Activated CD4-positive, CD25-positive, alpha-beta regulatory T cell treated with anti-CD3 and anti-CD28 coated beads, Interleukin-2, amount 50 U/mL, for 16 hours (primary cell): ENCODE measurements around the gene ASAP2.
"Not testable (repeated sequence)": the region's sequence is repeated elsewhere in the genome, so short reads cannot be mapped to it uniquely, and the experiment has no call there.

ENCODE experiments used
- DNase-seq: peaks from one replicate; pipeline ENCODE4 v3.0.0-alpha.2; 2020; ENCODE audit warnings: low read depth, low spot score

The ASAP2 gene

DNA sequence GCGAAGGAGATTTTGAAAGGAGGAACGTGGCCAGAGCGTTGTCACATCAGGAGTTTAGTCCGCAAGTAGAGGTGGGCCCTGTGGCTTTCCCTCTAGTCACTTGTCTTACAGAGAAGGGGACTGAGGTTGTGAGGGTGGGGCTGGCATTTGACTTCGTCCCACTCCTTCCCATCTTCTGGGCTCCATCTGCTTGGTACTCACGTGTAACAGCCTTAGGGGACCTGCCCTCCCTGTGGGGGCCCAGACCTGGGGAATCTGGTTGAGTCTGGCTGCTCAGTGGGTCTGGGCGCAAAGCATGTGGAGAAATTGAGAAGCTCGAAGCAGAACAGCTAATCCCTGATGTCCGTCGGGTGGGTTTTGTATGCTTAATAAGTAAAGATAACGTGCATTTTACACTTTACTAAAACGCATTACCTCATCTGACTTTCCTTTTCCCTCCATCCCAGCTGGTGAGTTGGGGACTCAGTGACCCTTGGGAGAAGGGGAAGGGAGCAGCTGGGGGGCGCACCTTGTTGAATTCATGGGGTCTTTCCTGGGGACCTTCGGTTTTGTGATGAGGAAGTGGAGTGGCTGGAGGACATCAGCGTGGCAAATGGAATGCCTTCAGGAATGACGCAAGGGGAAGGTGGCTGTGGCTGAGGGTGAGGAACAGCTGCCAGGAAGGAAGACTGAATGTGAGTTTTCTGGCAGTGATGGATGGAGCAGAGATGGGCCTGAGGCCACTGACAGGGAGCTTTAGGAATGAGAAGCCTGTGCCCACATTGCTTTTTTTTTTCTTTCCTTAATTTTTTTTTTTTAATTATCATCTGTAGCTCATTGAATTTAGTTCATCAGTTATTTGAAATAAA lies 44.8 kb downstream of the ASAP2 start:
- DNase-seq = no peak

DNA sequence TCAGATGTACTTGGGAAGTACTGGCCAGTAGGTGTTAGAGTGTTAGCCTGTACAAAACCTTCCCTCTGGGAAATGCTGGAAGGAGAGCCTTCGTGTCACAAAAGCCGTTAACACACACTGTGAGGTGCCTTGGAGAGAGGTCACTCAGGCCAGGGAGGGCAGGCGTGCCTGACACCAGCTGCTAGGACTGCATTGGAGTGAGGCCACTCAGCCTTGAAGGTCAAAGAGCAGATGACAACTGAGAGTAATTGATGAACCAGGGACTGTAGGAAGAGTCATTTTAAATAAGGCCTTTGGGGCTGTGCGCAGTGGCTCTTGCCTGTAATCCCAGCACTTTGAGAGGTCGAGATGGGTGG lies 45.4 kb downstream of the ASAP2 start:
- DNase-seq = no peak

DNA sequence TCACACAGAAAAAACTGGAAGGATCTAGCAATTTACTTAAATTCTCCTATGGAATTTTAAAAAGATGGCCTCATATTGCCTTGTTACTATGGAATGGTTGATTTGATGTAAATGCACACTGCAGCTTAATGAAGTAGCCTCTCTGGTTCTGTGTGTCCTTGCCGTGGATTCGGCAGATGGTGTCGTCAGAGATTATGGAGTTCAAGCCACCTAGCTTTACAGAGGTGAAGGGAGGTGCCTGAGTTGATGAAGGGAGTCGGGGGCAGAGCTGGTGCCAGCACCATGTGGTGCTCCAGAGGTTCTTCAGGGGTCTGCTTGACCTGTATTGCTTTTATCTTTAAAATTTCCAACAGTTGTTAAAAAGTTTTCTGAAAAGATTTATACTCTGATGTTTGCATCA lies 48.8 kb downstream of the ASAP2 start:
- no peak for DNase-seq

DNA sequence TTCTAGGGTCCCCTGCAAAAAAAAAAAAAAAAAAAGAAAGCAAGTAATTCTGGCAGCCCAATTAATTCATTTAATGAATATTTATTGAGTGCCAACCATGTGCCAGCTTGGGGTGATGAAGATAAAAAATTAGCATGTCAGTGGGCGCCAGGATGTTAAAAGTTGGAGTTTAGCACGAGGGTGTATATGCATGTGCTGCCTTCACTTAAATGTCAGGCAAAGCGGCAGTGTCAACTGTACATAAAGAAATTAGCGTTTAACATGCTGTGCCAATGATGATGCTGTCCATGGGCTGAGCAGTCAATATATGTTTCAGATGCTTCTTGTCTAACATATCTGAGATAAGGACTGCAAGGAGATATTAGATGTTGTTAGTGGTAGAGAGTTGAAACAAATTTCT lies 49.5 kb downstream of the ASAP2 start:
- no peak for DNase-seq

DNA sequence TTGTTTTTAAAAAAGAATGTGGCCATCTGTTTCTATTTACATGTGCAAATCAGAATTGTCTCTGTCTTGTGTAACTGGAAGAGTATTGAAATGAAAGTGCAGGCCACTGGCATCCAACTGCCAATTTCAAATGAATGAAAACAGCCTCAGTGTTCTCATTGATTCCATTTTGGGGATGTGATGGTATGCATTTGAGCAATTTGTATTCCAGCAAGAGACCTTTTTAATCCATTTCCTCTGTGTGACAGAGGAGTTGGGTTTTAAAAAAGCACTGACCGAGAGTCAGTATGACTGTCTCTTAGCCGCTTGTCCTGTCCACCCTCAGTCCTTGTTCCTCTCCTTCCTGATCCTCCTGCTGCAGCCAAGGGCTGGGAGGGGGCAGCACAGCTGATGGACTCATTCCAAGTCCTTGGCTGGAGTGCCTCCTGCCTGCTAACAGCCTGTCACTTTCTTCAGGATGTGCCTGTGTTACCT lies 50.0 kb downstream of the ASAP2 start:
- DNase-seq = no peak

DNA sequence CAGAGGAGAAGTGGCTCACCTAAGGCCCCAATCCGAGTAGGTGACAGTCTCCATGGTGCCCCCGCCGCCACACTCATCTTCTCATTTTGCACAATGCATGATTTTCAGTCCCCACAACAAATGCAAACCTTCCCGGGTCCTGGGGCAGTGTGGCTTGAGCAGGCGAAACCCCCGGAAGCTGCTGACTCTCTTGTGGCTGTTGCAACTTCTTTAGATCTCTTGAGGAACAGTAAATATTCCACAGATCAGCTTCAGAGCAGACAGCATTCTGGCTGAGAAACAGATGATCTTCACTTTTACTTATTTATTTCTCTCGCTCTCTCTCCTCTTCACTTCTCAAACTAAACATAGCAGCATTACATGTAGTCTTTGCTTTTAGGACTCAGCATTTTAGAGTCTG lies 51.9 kb downstream of the ASAP2 start:
- DNase-seq = no peak

DNA sequence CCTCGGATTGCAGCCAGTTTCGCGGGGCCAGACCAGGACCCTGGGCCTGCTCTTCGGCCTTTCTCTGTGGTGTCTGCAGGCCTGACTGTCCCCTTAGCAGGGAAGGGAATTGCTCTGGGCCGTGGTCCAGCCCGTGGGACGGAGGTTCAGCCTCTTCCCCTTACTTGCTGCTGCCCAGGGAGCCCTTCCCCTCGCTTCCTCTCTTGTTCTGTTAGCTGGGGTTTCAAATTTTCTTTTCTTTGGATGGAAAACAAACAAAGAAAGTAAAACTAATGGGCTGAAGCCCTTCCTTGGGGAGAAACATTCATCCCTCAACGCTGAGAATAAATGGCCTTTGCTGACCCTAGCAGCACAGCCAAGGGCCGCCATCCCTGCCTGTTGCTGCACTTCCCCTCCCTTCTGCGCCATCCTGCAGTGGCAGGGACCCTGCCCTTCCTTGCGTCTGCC lies 52.4 kb downstream of the ASAP2 start:
- no peak for DNase-seq

DNA sequence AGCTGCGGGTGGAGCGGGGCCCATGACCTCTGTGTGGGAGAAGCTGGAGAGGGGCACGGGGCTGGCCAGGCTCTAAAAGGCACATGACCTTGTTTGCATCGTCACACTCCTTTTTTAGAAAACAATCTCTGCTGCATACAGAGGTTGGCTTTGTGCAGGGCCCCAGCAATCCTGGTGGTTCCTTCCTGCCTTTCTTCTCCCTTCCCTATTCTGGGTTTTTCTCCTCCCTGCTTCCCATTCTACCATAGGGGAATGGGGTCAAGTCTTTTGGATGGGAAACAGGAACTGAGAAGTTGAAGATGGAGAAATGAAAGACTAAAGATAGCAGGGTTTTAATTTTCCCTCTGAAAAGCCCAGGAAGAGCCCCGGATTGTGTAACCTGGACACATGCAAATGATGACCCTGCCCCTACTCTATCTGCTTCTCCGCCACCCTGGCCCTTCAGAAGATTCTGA lies 53.9 kb downstream of the ASAP2 start:
- DNase-seq = no peak

DNA sequence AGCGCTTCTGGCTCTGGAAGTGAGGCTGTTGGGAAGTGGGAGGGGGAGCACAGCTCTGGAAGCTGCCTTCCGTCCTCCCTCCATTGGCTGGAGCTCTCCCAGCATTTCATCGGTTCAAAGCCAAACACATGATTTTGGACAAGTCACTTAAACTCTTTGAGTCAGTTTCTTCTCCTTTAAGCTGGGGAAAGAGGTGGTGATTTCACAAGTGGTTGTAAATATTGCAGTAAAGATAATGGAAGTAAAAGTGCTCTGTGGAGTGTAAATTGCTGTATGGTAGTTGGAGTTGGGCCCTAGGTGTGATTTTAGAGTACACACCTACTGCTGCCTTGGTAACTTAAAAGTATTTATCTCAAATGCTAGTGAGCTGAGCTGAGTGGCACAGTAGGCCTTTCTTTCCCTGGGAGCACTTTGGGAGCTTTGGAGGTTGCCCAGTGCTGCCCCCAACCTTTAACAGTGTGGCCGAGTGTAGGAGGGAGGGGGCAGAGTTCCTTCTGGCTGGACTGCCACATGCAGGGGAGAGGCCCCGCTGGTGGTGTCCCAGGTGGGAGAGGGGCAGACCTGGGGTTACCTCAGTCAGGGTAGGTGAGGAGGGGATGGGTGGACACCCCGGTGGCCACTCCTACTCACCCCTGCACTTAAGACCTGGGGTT lies 54.7 kb downstream of the ASAP2 start:
- no peak for DNase-seq

DNA sequence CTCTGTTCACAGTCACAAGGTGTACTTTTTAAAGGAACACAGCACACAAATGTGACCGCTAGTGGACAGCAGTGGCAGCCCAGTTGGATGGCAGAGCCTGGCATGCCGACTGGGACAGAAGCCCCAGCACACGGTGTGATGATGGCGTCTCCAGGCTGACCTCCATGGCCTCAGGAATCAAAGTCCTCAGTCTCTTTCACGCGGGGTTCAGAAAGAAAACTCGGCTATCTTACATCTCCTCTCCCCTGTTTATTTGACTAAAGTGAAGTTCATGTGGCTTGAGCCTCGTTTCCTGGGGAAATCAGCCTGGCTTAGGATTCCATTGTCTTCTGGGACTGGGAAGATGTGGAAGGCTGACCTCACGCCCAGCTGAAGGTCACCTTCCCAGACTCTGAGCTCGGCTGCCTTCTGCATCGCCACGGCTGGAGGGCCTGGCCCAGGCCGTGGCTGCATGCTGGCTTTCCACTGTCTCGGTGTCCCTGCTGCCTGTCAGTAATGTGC lies 56.1 kb downstream of the ASAP2 start:
- DNase-seq = no peak

DNA sequence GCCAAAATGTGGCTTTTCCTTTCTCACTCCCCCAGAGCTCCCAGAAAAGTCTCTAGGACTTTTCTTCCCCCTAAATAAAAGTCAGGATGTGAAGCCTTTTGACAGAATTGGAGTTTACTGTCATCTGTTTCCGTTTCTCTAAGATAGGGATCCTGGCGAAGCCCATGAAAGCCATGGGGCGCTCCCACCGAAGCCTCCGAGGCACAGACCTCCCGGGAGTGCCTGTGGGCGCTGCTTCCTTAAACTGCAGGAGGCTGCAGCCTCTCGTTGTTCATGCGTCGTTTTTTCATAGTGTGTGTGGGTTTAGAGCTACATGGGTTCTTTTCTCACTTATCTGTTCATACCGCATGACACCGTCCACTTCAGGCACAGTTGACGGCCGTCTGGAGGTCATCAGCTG lies 56.8 kb downstream of the ASAP2 start:
- no peak for DNase-seq

DNA sequence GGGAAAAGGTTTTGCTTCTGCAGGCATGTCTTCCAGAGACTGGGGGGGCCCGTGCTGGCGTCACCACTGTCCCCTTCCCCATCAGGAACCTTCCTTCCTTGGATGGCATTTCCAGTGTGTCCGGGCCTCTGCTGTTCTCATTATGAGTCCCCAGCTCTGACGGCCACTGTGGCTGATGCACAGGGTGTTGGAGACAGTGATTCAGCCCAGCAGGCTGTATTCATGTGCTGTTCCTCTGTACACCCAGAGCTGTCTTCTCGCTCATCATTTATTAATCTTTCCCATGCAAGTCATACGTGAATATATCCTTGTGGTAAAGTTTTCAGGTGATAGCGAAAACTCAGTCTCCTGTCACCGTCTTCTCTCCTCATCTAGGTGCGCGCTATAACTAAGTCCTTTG lies 57.7 kb downstream of the ASAP2 start:
- no peak for DNase-seq

DNA sequence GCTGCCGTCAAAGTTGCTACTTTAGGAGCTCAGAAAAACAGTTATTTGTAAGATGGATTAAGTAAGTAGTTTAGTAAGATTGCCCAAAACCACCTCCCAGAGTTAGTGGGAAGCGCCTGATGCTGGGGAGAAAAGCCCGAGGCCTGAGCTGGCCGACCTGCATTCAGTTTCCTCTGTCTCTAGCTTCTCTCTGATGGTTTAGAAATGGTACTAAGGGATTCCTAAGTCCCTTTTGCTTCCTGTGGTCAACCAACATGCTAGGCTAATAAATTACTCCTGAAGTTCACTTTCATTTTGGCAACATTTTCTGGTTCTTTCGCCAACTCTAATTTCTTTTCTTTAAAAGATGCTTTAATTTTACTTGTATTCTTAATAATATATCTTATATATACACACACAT lies 60.1 kb downstream of the ASAP2 start:
- no peak for DNase-seq

DNA sequence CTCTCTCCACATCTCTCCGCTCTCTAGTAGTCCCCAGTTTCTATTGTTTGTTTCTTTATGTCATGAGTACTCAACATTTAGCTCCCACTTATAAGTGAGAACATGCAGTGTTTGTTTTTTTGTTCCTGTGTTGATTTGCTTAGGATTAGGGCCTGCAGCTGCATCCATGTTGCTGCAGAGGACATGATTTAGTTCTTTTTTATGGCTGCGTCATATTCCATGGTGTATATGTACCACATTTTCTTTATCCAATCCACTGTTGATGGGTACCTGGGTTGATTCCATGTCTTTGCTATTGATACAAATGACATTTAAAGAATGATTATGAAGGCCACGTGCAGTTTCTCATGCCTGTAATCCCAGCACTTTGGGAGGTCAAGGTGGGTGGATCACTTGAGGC lies 60.7 kb downstream of the ASAP2 start:
- DNase-seq = not testable (repeated sequence)

DNA sequence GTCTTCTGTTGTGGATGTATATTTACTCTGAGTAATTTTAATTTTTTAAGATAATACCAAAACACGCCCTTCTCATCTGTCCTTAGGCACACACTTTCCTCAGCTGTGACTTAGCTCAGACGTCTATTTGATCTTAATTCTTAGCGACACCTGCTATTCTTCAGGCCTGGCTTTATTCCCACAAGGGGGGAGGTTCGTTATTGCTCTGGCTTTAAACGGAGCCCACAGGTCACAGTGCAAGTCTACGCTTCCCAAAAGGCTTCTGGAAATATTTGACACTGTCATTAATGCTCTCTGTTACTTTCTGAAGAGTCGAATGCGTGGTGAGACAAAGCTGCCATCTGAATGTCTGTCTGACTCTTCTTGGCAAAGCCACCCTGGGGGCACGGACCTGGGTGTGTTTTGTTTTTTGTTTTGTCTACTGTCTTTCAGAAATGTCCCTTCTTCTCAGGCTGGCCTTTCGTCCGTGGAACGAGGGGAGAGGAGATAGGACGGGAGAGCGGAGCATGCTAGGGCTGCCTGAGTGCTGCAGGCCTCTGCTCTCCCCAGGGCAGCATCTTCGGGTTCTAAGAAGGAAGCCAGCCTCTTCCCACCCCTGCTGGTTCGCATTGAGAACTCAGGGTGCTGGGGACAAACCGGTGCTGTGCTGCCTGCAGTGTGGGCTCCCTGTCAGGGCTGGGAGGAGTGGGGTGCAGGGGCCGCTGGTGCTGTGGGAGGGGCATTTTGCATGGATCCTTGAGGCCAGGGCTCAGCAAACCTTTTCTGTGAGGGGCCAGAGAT lies 61.9 kb downstream of the ASAP2 start:
- DNase-seq = no peak

DNA sequence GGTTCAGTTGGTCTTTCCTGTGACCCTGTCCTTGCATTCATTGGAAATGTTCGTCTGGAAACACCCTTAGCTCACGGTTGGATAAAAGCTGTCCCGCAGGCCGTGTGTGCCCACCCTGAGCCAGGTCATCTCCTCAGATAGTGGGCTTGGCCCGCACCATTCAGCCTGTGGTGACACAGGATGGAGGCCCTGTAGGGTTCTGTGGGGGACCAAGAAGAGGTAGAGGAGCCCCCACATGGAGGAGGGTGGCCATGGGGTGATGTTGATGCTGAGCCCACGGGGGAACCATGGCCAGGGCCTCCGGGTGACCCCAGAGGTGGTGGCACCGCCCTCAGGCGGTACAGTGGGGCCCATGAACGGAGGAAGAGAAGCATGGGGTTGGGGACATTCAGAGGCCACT lies 62.7 kb downstream of the ASAP2 start:
- no peak for DNase-seq

DNA sequence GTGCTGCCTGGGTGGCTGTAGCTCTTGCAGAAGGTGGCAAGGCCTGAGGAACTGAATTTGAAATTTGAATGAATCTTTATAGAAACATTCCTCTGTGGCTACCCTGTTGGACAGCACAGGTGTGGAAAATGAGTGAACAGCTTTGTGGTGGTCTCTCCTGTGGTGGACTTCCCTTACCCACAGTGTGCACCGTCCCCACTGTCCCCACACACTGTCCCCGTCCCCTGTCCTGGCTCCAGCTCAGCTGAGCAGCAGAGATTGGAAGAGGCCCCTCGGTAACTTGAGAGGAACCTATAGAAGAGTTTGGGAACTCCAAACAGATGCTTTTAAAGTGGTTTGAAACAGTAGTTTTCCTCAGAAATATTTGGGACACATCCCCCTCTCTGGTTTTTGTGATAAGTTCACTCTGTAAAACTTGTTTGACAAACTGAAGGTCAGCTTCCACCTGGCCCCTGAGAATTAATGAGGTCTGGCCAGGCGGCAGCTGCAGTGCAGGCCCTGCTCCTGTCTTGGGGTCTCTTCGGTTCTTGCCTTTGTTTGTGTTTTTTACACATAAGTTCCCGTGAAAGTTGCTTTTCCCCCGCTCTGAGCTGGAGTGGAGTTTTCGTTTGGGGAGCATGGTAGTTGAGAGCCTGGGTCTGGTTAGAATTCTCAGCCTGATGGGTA lies 63.2 kb downstream of the ASAP2 start:
- DNase-seq = no peak

DNA sequence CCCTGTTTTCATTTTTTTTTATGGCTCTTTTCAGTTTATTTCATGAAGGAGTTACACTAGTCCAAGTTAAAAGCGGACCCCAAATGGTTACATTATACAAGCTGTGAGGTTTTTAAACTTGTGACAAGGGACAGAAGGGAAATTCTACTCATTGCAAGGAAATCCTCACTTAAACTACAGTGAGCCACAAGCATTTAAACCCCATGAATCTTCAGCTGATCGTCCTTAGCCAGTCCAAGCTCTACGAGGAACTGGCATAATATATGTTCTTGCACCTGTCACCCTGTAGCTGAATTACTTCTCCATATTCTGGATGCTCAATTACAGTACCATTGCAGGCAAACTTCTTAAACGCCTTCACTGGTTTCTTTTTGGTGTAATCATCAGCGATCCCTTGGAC lies 64.5 kb downstream of the ASAP2 start:
- no peak for DNase-seq

DNA sequence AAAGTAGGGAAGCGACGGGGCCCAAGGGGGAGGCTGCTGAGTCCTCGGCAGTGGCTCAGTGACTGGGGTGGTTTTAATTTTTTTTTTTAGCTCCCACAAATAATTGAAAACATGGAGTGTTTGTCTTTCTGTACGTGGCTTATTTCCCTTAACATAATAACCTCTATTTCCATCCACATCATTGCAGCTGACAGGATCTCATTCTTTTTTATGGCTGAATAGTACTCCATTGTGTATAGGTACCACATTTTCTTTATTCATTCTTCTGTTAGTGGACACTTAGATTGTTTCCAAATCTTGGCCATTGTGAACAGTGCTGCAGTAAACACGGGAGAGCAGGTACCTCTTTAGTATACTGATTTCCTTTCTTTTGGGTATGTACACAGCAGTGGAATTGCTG lies 65.1 kb downstream of the ASAP2 start:
- no peak for DNase-seq

DNA sequence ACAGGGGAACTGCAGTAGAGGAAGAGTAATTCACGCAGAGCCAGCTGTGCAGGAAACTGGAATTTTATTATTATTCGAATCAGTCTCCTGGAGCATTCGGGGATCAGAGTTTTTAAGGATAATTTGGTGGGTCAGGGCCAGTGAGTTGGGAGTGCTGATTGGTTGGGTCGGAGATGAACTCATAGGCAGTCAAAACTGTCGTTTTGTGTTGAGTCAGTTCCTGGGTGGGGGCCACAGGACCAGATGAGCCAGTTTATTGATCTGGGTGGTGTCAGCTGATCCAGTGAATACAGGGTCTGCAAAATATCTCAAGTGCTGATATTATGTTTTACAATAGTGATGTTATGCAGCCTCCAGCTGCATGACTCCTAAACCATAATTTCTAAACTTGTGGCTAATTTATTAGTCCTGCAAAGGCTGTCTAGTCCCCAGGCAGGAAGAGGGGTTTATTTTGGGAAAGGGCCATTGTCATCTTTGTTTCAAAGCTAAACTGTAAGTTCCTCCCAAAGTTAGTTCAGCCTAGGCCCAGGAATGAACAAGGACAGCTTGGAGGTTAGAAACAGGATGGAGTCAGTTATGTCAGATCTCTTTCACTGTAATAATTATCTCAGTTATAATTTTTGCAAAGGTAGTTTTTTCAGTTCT lies 67.0 kb downstream of the ASAP2 start:
- no peak for DNase-seq

DNA sequence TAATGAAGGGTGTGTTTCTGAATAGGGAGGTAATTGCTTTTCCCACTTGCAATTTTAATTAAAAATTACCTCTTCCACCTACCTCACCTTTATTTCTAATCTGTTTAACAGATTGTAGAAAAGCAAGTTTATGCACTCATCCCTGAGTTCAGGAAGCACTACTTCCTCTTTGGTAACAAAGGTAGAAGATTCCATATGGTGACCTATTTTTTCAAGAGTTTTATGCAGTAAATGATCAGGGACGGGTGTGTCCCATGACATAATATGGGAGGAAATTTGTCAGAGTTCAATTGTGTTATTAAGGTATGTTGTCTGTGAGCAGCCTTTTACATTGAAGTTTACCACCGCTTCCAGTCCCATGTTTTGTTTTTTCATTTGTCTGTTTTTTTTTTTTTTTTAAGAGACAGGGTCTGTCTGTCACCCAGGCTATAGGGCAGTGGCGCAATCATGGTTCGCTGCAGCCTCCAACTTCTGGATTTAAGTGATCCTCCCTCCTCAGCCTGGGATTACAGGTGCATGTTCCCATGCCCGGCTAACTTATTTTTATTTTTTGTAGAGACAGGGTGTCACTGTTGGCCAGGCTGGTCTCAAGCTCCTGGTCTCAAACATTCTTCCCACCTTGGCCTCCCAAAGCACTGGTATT lies 68.2 kb downstream of the ASAP2 start:
- DNase-seq = no peak
